Keratinocyte (primary cell): ENCODE results near the gene C1orf74. TPM values are rescaled to one million over a fixed set of nuclear protein-coding genes. Genes with fewer than 3 reads are reported as not detected.
A peak's percentile ranks its signal among the peaks of the same experiment; 100 is the strongest.

Source experiments
- DNase-seq: peaks from one replicate; pipeline ENCODE4 v3.0.0-alpha.2; 2011; ENCODE audit warnings: low read depth, missing footprints, low spot score
- FAIRE-seq: peaks from 2 replicates; lab custom pipeline; 2011; peaks lifted over from hg19 to GRCh38; lab: Jason Lieb, UNC
- H2AFZ ChIP-seq: 2 replicates; pipeline ENCODE4 v1.6.0; 2012; ENCODE audit warnings: low read length, control low read depth, inconsistent platforms; ENCODE audit not compliant: control insufficient read depth
- H3K27ac ChIP-seq: 2 replicates; pipeline ENCODE4 v1.5.1; 2011; ENCODE audit warnings: low read length; ENCODE audit not compliant: control insufficient read depth, insufficient read depth
- H3K27me3 ChIP-seq: 3 replicates; pipeline ENCODE4 v1.6.0; 2011; ENCODE audit warnings: low read length; ENCODE audit not compliant: control insufficient read depth, insufficient read depth; ENCODE audit errors: extremely low read depth
- H3K36me3 ChIP-seq, 2 experiments: 2 replicates in 1 of 2; 3 replicates in 1 of 2; pipeline ENCODE4 v1.5.1; 2011; ENCODE audit warnings: low read length in 2 of 2, mild to moderate bottlenecking in 1 of 2; ENCODE audit not compliant: control insufficient read depth in 2 of 2, insufficient read depth in 2 of 2; ENCODE audit errors: extremely low read depth in 1 of 2
- H3K4me1 ChIP-seq: 3 replicates; pipeline ENCODE4 v1.5.1; 2011; ENCODE audit warnings: low read length; ENCODE audit not compliant: control insufficient read depth, insufficient read depth; ENCODE audit errors: extremely low read depth
- H3K4me2 ChIP-seq: 3 replicates; pipeline ENCODE4 v1.6.0; 2011; ENCODE audit warnings: low read depth, low read length; ENCODE audit not compliant: control insufficient read depth, insufficient read depth; ENCODE audit errors: extremely low read depth
- H3K4me3 ChIP-seq, 3 experiments: fragments of 200-600 bp in 1 of 3; sonication (generic) in 1 of 3; 2 replicates in 2 of 3; 3 replicates in 1 of 3; pipeline ENCODE4 v1.5.1; 2011 to 2016; ENCODE audit warnings: low read length in 3 of 3, mild to moderate bottlenecking in 3 of 3, control low read depth in 2 of 3, inconsistent platforms in 1 of 3, low read depth in 1 of 3, mixed read lengths in 1 of 3, mixed run types in 1 of 3, moderate library complexity in 1 of 3; ENCODE audit not compliant: control insufficient read depth in 2 of 3, insufficient read depth in 2 of 3; ENCODE audit errors: extremely low read depth in 1 of 3
- H3K79me2 ChIP-seq: 2 replicates; pipeline ENCODE4 v1.6.0; 2012; ENCODE audit warnings: low read length; ENCODE audit not compliant: control insufficient read depth, insufficient read depth
- H3K9ac ChIP-seq: 3 replicates; pipeline ENCODE4 v1.6.0; 2011; ENCODE audit warnings: low read length; ENCODE audit not compliant: control insufficient read depth, insufficient read depth; ENCODE audit errors: extremely low read depth
- H3K9me1 ChIP-seq: 3 replicates; pipeline ENCODE4 v1.6.0; 2011; ENCODE audit warnings: low read length; ENCODE audit not compliant: control insufficient read depth, insufficient read depth; ENCODE audit errors: extremely low read depth
- H3K9me3 ChIP-seq: 2 replicates; pipeline ENCODE4 v1.5.1; 2012; ENCODE audit warnings: low read depth, low read length; ENCODE audit not compliant: control insufficient read depth
- H4K20me1 ChIP-seq: 3 replicates; pipeline ENCODE4 v1.6.0; 2011; ENCODE audit warnings: low read length; ENCODE audit not compliant: control insufficient read depth, insufficient read depth; ENCODE audit errors: extremely low read depth
- EZH2 ChIP-seq: IDR thresholded peaks from one replicate; pipeline ENCODE4 v1.6.1; 2012; ENCODE audit warnings: inconsistent platforms, mild to moderate bottlenecking, low read length, moderate library complexity
- dilution Hi-C: fragments of 300-500 bp; cut with MboI; formaldehyde crosslinking; loops from one replicate; pipeline ENCODE4 v1.7.0; 2020; ENCODE audit warnings: low sequenced_read_pairs; ENCODE audit not compliant: extremely low pct_ligation_motif_present
- polyA plus RNA-seq, 5 experiments: library from polyadenylated mRNA; depleted of rRNA in 3 of 5; stranded (reverse) in 3 of 5; stranded (forward) in 1 of 5; unstranded in 1 of 5; fragments of >200 nt; gene quantifications; 1 replicate in 1 of 5; 2 replicates in 3 of 5; 3 replicates in 1 of 5; pipeline versions ENCODE4 v1.2.1 to v1.2.3, GENCODE V29; 2011 to 2012; ENCODE audit warnings: missing spikeins in 2 of 5, low read depth in 1 of 5, low replicate concordance in 1 of 5
- TF ChIP-seq, protein P1 (sequence below), 3 experiments: IDR thresholded peaks in 1 of 3; conservative IDR thresholded peaks in 1 of 3; optimal IDR thresholded peaks in 1 of 3; 2 replicates in 2 of 3; 3 replicates in 1 of 3; pipeline versions ENCODE3 to v1.5.1; 2011; ENCODE audit warnings: low read length in 3 of 3, mild to moderate bottlenecking in 3 of 3, moderate library complexity in 2 of 3, control low read depth in 1 of 3, inconsistent platforms in 1 of 3; ENCODE audit not compliant: insufficient read depth in 2 of 3; ENCODE audit errors: extremely low read depth in 1 of 3

Gene C1orf74
- polyA plus RNA-seq, 1 donor (not counting 4 experiments of a cell fraction or from before 2014, with no cell fraction given) = 58.1 TPM

DNA sequence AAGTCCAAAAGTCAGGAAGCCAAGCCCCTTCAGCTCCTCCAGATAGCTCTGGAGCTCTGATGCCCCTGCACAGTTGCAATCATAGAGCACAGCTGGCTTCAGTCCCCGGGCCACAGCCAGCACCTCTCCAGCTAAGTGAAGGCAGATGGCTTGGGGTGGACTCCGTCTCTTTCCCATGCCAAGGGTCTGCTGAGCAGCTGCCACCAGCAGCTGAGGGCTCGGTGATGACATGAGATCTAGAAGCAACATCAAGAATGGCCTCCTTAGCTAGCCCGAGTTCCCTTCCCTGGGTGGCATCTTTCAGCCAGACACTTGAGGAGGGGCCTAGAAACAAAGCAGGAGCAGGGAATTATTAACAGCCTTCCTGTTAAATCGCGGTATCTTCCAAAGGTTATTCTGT, 973 bp downstream of the C1orf74 start:
- no peak for TF ChIP-seq EZH2
- TF ChIP-seq, protein P1, sequence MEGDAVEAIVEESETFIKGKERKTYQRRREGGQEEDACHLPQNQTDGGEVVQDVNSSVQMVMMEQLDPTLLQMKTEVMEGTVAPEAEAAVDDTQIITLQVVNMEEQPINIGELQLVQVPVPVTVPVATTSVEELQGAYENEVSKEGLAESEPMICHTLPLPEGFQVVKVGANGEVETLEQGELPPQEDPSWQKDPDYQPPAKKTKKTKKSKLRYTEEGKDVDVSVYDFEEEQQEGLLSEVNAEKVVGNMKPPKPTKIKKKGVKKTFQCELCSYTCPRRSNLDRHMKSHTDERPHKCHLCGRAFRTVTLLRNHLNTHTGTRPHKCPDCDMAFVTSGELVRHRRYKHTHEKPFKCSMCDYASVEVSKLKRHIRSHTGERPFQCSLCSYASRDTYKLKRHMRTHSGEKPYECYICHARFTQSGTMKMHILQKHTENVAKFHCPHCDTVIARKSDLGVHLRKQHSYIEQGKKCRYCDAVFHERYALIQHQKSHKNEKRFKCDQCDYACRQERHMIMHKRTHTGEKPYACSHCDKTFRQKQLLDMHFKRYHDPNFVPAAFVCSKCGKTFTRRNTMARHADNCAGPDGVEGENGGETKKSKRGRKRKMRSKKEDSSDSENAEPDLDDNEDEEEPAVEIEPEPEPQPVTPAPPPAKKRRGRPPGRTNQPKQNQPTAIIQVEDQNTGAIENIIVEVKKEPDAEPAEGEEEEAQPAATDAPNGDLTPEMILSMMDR (optimal IDR thresholded peaks at IDR 0.05 in 1 of 3, IDR thresholded peaks at IDR 0.05 in 1 of 3, conservative IDR thresholded peaks at IDR 0.05 in 1 of 3; ENCODE audit: extremely low read depth in 1 of 3, insufficient read depth in 2 of 3, low read length in 3 of 3) = no peak
- Histone ChIP-seq H3K9ac (peak overlapping the region; percentile 85), H3K4me2 (peak overlapping the region; percentile 88), H3K79me2 (peaks cover 6% of the 10 kb centered on the region), H3K9me3 (no peaks in the 10 kb centered on the region), H2AFZ (no peak overlapping the region), H3K4me1 (peaks cover 18% of the 10 kb centered on the region), H3K4me3 (peak overlapping the region in 2 of 3 experiments; percentile 49 to 91), H3K27me3 (no peaks in the 10 kb centered on the region), H3K36me3 (peaks cover 26 to 34% of the 10 kb centered on the region in 2 experiments), H4K20me1 (peaks cover 8% of the 10 kb centered on the region), H3K9me1 (peaks cover 2% of the 10 kb centered on the region), H3K27ac (peak overlapping the region; percentile 78)
- DNase-seq = no peak
- dilution Hi-C loops = no loop called here
- no peak for FAIRE-seq

DNA sequence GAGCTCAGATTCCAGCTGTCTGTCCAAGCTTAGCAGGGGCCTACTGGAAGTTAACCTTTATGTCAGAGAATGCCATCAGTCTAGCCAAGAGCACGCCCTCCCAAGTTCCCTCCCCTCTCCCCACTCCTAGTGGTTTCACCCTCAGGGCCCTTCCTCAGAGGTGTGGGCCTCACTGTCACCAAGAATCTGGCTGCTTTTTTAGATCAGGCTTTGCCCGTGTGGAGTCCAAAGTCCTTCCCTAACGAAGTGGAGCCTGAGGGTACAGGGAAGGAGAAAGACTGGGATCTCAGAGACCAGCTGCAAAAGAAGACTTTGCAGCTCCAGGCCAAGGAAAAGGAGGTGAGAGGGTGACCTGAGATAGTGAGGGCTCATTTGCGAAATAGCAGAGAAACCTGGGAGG, 4.1 kb downstream of the C1orf74 start:
- FAIRE-seq = no peak
- H3K36me3 ChIP-seq = peaks cover 7 to 12% of the 10 kb centered on the region in 2 experiments
- no peaks in the 10 kb centered on the region for H4K20me1 ChIP-seq
- H3K9ac ChIP-seq = no peak overlapping the region
- H3K4me3 ChIP-seq = no peak overlapping the region
- no peaks in the 10 kb centered on the region for H3K27me3 ChIP-seq
- no peak overlapping the region for H2AFZ ChIP-seq
- no peak for TF ChIP-seq EZH2
- TF ChIP-seq, protein P1 (optimal IDR thresholded peaks at IDR 0.05 in 1 of 3, IDR thresholded peaks at IDR 0.05 in 1 of 3, conservative IDR thresholded peaks at IDR 0.05 in 1 of 3; ENCODE audit: extremely low read depth in 1 of 3, insufficient read depth in 2 of 3, low read length in 3 of 3) = no peak
- H3K79me2 ChIP-seq = no peaks in the 10 kb centered on the region
- no peak overlapping the region for H3K4me2 ChIP-seq
- H3K9me1 ChIP-seq = peaks cover 2% of the 10 kb centered on the region
- dilution Hi-C loops = no loop called here
- H3K4me1 ChIP-seq = peaks cover 11% of the 10 kb centered on the region
- H3K27ac ChIP-seq = no peak overlapping the region
- H3K9me3 ChIP-seq = no peaks in the 10 kb centered on the region
- DNase-seq = no peak
